Right cardiac atrium (tissue), 5 donors: ENCODE results near the gene OMD. TPM values are rescaled to one million over a fixed set of nuclear protein-coding genes. Genes with fewer than 3 reads are reported as not detected.
"Not testable (repeated sequence)": the region's sequence is repeated elsewhere in the genome, so short reads cannot be mapped to it uniquely, and the experiment has no call there.

Experiments
- ATAC-seq, 2 donors: fragments of 200-7000 bp; cut with Tn5 transposase; one replicate each; pipeline versions ENCODE4 v1.8.0 to v1.9.1; 2020; ENCODE audit warnings: moderate library complexity in 2 of 2, mild to moderate bottlenecking in 1 of 2
- DNase-seq, 3 donors: peaks; one replicate each; pipeline ENCODE4 v3.0.0-alpha.2; 2020
- H3K27ac ChIP-seq: one replicate; pipeline ENCODE4 v1.5.1; 2013; ENCODE audit warnings: mild to moderate bottlenecking, low read length, control low read depth, moderate library complexity
- H3K27me3 ChIP-seq: one replicate; pipeline ENCODE4 v1.6.1; 2013; ENCODE audit not compliant: control insufficient read depth, insufficient read depth
- H3K4me1 ChIP-seq: one replicate; pipeline ENCODE4 v1.6.1; 2013; ENCODE audit warnings: low read length; ENCODE audit not compliant: control insufficient read depth, insufficient read depth
- H3K4me3 ChIP-seq: one replicate; pipeline ENCODE4 v1.5.1; 2013; ENCODE audit warnings: low read length, control low read depth
- H3K9me3 ChIP-seq: one replicate; pipeline ENCODE4 v1.6.1; 2013; ENCODE audit warnings: low read length; ENCODE audit not compliant: control insufficient read depth
- WGBS: extraction: QIAGEN DNeasy Blood & Tissue Kit; methylation state at CpG from one replicate; pipeline ENCODE4 v1.1.7; 2013; 5-methylcytosine and 5-hydroxymethylcytosine counted together
- intact Hi-C, 4 donors: fragments of 100-400 bp; cut with DNase I; formaldehyde crosslinking; loops; one replicate each; pipeline versions ENCODE4 v1.11.0 to v1.14.0; 2022 to 2023
- polyA plus RNA-seq: library from polyadenylated mRNA; stranded (reverse); fragments of 200-250 nt; gene quantifications from one replicate; pipeline ENCODE4 v1.2.3, GENCODE V29; 2013
- total RNA-seq, 4 donors: library from RNA; stranded (reverse); fragmentation: NEBNext Ultra II Directional; extraction: Animal tissue kit (Norgen Biotek cat#: 25700); gene quantifications; one replicate each; pipeline ENCODE4 v1.2.1, GENCODE V29; 2021
- donor health status: healthy with polysubstance abuse.
- donor health status: DM: no; HTN: yes; CAD: no.
- donor health status: DM: no; HTN: no; CAD: no.
- donor health status: DM: no; HTN: yes; CAD: no; lungs with severe emphysema.
- donor health status: DM: yes; HTN: yes; CAD: no.

The OMD gene
- total and polyA plus RNA-seq, 5 donors: 11.7 to 19.6 (median 14.2) TPM

DNA sequence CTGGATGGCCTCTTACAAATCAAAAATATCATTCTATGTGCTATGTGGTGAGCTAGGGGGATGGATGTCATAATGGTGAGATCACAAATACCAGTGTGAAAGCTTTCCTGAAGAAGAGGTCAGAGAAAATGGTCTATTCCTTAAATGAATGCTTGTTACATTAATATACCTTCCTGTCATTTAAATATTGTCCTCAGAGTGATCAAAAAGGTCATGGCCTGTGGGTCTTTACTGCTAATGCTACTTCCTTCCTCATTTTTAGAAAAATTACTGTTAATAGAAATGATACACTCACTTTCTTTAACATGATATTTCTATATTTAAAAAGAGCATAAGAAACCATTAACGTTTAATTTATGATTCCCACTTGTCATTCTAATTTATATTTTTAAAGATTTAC, 9.7 kb downstream of the OMD start:
- Histone ChIP-seq H3K9me3 (no peaks in the 10 kb centered on the region), H3K4me1 (no peaks in the 10 kb centered on the region), H3K27me3 (no peaks in the 10 kb centered on the region), H3K4me3 (no peak overlapping the region), H3K27ac (no peak overlapping the region)
- WGBS: 57% methylated on average over 1 of the region's 1 CpG
- DNase-seq: no peak
- ATAC-seq: no peak
- intact Hi-C loops: no loop called here

DNA sequence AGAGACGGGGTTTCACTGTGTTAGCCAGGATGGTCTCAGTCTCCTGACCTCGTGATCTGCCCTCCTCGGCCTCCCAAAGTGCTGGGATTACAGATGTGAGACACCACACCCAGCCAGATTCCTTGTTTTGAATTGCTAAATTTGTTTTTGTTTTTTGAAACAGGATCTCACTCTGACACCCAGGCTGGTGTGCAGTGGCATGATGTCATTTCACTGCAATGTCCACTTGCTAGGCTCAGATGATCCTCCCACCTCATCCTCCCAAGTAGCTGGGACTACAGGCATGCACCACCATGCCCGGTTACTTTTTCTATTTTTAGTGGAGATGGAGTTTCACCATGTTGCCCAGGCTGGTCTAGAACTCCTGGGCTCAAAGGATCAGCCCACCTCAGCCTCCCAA, 13.1 kb downstream of the OMD start:
- intact Hi-C loops, DNase-seq, H3K27me3 ChIP-seq, H3K4me1 ChIP-seq, H3K27ac ChIP-seq, H3K4me3 ChIP-seq, H3K9me3 ChIP-seq, ATAC-seq: not testable (repeated sequence)
- WGBS: 70% methylated on average over 4 of the region's 4 CpGs

DNA sequence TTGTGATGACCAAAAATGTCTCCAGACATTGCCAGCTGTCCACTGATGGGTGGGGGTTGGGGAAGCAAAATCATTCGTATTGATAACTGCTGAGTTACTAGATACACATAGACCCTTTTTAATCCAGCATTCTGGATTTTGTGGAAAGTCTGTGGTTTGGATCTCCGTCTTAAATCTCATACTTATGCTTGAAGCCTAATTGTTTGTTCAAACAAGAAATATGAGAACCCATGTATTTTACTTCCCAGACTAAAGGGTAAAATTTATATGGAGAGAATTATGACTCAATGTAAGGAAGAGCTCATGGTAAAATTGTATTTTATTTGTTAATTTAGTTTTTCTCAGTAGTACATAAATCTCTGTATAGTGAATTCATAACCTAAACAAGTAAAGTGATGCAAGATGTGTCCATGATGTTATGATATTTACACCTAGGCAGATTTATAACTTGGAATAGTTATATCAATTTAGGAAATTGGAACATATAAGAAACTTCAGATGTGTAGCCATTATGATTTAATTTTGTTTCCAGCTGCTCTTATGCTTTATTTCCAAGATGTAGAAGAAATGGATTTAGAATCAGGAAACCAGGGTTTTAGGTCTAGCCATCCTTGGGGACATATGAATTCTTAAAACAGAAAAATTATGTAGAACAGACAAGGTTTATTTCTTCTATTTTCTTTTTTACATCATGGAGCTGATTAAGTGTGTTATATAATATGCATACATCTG, 15.4 kb downstream of the OMD start:
- WGBS: 92% methylated on average over 2 of the region's 2 CpGs
- ATAC-seq (no peak), DNase-seq (no peak)
- Histone ChIP-seq H3K27ac (no peak overlapping the region), H3K9me3 (no peaks in the 10 kb centered on the region), H3K4me3 (no peak overlapping the region), H3K4me1 (no peaks in the 10 kb centered on the region), H3K27me3 (no peaks in the 10 kb centered on the region)
- intact Hi-C loops: no loop called here

DNA sequence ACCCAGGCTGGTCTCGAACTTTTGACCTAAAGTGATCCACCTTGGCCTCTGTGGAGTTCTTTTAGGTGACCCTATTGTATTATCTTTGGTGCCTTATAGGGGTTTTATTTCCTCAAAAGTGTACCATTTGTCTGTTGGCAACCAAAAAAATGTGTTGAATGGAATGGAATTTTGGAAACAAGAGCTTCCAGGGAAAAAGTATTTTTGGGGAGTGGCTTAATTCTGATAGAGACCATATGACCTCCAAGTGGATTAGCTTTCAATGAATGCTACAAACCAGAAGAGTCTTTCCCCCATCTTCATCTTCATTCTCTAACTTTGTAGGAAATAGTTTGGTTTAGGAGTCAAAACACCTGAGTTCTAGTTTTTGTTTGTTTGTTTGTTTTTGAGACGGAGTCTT, 16.5 kb downstream of the OMD start:
- DNase-seq: no peak
- Histone ChIP-seq H3K9me3 (no peaks in the 10 kb centered on the region), H3K27ac (no peak overlapping the region), H3K4me1 (no peaks in the 10 kb centered on the region), H3K27me3 (no peaks in the 10 kb centered on the region), H3K4me3 (no peak overlapping the region)
- WGBS: 96% methylated on average over 2 of the region's 2 CpGs
- no peak for ATAC-seq
- intact Hi-C loops: no loop called here

DNA sequence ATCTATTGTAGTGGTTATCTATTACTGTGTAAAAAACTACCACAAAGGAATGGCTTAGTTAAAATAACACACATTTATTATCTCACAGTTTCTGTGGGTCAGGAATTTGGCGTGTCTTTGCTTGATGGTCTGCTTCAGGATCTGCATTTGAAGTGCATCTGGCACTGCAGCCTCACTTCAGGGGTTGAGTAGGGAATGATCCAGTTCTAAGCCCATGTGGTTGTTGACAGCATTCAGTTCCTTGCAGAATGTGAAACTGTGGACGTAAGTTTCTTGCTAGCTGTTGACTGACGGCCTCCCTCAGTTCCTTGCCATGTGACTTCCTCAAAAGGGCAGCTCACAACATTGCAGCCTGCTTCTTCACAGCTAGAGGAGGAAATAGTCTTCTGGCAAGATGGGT, 17.8 kb downstream of the OMD start:
- ATAC-seq (peak; percentile 86 to 88), DNase-seq (peak in 2 of 3 donors; percentile 37 to 79)
- WGBS: 26% methylated on average over 3 of the region's 3 CpGs
- Histone ChIP-seq H3K27me3 (no peaks in the 10 kb centered on the region), H3K27ac (peak overlapping the region; percentile 42), H3K9me3 (no peaks in the 10 kb centered on the region), H3K4me3 (peak overlapping the region; percentile 3), H3K4me1 (no peaks in the 10 kb centered on the region)
- intact Hi-C loops: no loop called here

DNA sequence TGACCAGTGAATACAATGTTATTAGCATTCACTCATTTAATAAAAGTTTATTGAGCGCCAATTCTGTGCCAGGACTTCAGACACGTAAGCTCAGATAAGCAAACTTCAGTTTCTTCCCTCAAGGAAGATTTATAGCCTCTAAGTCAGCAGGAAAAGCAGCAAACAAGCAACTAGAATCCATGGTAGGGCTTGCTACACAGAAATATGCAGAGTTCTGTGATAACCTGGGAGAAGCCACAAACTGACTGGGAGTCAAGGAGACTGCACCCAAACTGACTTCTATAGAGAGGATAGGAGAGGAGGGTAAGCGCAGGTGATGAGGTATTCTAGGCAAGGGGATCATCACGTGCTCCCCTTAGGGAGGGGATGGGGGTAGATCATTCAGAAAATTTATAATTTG, 18.5 kb downstream of the OMD start:
- DNase-seq (no peak), ATAC-seq (no peak)
- Histone ChIP-seq H3K27ac (no peak overlapping the region), H3K27me3 (no peaks in the 10 kb centered on the region), H3K4me3 (peak overlapping the region; percentile 3), H3K4me1 (no peaks in the 10 kb centered on the region), H3K9me3 (no peaks in the 10 kb centered on the region)
- WGBS: 75% methylated on average over 4 of the region's 4 CpGs
- intact Hi-C loops: no loop called here

DNA sequence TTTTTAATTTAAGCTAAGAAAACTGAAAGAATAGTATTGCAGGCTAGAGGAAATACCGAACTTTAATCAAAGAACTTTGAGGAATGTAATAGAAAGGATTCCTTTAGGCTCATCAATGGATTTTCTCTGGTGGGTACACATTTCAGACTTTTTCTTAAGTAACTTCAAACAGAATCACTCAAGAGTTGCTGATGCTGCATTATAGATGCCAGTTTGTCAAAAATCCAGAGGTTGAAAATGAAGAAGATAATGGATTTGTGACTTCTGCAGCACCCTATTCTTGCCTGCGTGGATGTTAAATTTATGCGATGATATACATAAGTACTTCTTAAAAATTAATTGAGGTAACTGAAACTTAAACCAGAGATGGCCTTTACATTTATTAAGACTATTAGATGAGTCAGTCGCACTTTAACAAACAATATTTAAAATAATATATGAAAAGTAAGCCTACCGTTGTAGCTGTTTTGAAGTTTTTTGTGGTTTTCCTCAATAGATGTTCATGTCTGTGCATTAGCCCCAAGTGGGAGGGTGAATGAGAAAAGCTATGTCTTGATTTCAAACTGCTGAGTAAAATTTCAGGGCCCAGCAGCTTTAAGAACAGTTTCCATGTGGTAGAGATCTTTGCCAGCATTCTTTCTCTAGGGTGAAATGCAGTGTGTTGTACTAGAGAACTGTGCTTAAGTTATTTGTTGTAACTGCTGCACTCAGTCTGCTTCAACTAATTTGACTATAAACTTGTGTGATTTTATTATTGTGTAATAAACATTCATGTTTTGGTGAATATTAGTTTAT, 20.0 kb downstream of the OMD start, which contains the start of gene OGN:
TSS of gene OGN (minus strand) at position 537 of the 795 bp plus-strand sequence. CDS start 1,171 bp downstream, outside the sequence.
- intact Hi-C loops: no loop called here
- no peak within 1 kb of the TSS for H3K27ac ChIP-seq
- ATAC-seq (no peak), DNase-seq (no peak)
- H3K27me3 ChIP-seq: no peaks in the 10 kb centered on the region
- no peaks in the 10 kb centered on the region for H3K4me1 ChIP-seq
- H3K9me3 ChIP-seq: no peaks in the 10 kb centered on the region
- 66% methylated on average over 5 of the region's 5 CpGs for WGBS
- H3K4me3 ChIP-seq: peak within 1 kb of the TSS; percentile 46

DNA sequence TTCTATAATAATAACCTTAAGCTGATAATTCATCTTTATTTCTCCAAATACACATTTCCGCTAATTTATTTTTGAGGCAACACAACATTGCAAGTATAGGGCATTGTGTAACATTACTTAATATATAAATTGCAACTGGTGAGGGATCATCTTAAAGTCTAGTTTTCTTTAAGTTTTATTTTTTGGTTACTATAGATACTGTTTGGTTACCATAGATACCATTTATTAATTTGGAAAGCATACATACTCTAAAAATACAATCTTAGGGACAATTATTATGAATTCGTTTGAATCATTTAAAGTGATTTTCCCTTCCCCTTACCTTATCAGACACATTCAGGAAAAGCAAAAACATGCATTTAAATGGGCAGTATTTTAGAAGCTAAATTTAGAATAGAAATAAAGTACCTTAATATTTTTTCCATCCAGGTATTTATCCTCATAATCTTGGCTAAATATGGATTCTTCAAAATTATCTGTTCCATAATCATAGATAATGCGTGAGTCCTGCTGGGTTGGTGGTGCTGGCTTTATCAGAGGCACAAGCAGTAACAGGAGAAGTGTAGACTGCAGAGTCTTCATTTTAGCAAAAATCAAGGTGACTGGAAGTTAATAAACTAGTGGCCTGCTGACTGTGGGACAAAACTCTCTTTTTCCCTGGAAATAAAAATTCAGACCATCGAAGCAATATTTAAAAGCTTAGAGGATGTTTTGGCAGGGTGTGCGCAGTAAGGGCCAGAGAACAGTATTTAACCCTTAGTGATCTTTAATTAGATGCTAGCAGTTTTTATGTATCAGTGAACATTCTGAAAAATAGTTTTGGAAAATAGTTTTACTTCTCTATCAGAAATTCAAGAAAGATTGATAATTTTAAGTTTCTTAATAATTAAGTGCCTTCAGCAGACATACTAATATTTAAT, 21.2 kb downstream of the OMD start:
- DNase-seq (no peak), ATAC-seq (no peak)
- no peaks in the 10 kb centered on the region for H3K4me1 ChIP-seq
- 49% methylated on average over 5 of the region's 5 CpGs for WGBS
- no peaks in the 10 kb centered on the region for H3K9me3 ChIP-seq
- no peak overlapping the region for H3K27ac ChIP-seq
- no peaks in the 10 kb centered on the region for H3K27me3 ChIP-seq
- intact Hi-C loops: no loop called here
- peak overlapping the region; percentile 1 for H3K4me3 ChIP-seq

DNA sequence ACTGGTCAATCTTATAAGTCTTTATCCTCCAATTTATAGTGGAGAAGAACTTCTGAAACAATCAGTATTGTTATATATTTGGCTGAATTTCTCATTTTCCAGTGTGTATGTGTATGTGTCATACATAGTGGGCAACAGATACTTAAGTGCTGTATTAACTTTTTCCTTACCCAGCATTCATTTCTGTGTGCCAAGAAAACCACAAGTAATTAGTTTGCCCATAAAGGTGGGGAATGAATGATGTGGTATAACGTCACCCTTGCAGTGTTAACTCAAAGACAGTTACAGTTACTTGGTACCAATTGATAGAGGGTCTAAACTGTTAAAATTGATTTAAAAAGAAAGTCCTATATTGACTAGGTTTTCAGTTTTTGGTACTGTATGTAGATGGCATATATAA, 21.9 kb downstream of the OMD start:
- 49% methylated on average over 1 of the region's 1 CpG for WGBS
- H3K27ac ChIP-seq: no peak overlapping the region
- ATAC-seq: no peak
- H3K4me1 ChIP-seq: no peaks in the 10 kb centered on the region
- no peak for DNase-seq
- intact Hi-C loops: no loop called here
- H3K4me3 ChIP-seq: peak overlapping the region; percentile 38
- no peaks in the 10 kb centered on the region for H3K9me3 ChIP-seq
- no peaks in the 10 kb centered on the region for H3K27me3 ChIP-seq

DNA sequence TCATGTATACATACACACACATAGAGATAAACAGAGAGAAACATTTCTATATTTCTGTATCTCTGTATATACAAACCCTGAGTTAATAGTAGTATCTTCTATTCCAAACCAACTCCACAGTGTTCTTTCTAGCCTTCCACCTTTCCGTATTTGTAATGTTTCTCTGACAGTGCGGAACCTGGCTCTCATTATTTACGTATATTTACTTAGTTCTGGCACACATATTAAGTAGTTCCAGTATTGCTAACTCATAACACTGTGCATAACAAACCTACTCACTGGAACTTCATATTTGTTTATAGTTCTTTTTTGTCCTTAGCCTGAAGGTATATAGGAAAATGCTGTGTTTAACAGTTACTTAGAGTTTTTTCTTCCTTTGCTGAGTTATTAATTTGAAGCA, 26.4 kb downstream of the OMD start:
- no peaks in the 10 kb centered on the region for H3K4me1 ChIP-seq
- no peak overlapping the region for H3K27ac ChIP-seq
- no peak overlapping the region for H3K4me3 ChIP-seq
- 97% methylated on average over 3 of the region's 3 CpGs for WGBS
- ATAC-seq (no peak), DNase-seq (no peak)
- H3K9me3 ChIP-seq: no peaks in the 10 kb centered on the region
- H3K27me3 ChIP-seq: no peaks in the 10 kb centered on the region
- intact Hi-C loops: no loop called here

DNA sequence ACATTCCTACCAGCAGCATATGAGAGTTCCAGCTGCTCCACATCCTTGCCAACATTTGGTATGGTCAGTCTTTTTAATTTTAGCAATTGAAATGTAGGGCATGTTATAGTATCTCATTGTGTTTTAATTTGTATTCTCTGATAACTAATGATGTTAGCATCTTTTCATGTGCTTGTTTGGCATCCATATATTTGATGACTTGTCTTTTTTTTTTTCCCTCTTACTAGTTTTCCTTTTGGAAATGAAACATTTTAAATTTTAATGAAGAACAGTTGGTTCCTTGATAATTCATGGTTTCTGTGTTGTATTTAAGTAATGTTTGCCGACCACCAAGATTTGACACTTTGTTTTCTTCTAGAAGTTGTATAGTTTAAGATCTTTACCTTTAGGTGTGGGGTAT, 28.7 kb downstream of the OMD start:
- Histone ChIP-seq H3K4me3 (no peak overlapping the region), H3K4me1 (no peaks in the 10 kb centered on the region), H3K9me3 (no peaks in the 10 kb centered on the region), H3K27me3 (no peaks in the 10 kb centered on the region), H3K27ac (no peak overlapping the region)
- DNase-seq (no peak), ATAC-seq (no peak)
- intact Hi-C loops: no loop called here
- 90% methylated on average over 1 of the region's 1 CpG for WGBS
